ENCODE results near the gene GP2.

The GP2 gene

GRCh38 chr16:20327444-20328041 lies at the start of gene GP2:
GP2 (minus strand) TSS chr16:20327513; CDS start chr16:20326431, 1,082 bp downstream.
- DNase-seq = no peak

DNA sequence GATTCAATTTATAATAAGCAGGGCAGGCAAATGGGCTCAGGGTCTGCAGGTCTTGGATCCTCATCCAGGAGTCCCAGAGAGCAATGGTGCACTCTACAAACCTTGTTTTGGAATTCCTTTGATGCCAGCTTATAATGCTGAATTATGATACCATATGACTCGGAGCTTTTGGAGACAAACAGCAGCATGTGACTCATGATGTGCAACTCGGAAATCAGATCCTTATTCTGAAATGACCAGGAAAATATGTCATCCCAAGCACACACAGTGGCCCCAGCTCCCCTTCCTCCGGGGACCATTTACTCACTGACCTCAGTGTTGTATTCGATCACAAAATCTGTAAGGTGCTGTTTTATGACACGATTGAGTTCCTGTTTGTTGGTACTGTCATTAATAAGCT lies 45.4 kb upstream of the GP2 start:
- DNase-seq = no peak

GRCh38 chr16:20369452-20370054 lies 42.2 kb upstream of the GP2 start:
- no peak for DNase-seq

- DNase-seq = no peak
These were observed 36.7 kb upstream of the GP2 start for GRCh38 chr16:20364051-20364450.

DNA sequence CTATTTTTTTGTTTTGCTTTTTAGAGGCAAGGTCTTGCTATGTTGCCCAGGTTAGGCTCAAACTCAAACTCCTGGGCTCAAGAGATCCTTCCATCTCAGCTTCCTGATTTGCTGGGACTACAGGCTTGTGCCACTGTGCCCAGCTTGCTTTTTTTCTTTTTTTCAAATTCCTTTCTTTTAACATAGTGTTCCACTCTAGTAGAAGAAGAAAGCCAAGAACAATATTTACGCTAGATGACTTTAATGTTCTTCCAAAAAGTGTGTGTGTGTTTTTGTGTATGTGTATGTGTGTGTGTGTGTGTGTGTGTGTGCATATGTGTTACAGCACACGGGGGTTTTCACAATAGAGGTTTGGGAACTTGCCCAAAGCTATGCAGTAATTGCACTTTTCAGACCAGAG lies 35.9 kb upstream of the GP2 start:
- no peak for DNase-seq

DNA sequence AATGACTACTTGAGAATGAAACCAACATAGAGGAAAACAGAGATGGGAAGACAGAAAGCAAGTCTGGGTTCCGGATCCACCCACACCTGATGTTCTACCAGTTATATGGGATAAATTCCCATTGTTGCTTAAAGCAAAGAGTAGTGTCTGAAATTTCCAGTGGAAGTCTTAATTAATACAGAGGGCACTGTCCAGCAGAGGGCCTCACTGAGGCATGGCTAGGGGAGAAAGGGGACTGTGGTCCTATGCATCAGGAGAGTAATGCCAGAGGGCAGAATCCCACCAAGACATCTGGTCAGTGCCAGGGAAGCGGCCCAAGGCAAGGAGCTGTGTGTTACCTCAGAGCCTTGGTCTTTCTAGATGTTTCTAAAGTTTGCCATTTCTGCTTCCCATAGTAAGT lies 32.7 kb upstream of the GP2 start:
- DNase-seq = no peak

DNA sequence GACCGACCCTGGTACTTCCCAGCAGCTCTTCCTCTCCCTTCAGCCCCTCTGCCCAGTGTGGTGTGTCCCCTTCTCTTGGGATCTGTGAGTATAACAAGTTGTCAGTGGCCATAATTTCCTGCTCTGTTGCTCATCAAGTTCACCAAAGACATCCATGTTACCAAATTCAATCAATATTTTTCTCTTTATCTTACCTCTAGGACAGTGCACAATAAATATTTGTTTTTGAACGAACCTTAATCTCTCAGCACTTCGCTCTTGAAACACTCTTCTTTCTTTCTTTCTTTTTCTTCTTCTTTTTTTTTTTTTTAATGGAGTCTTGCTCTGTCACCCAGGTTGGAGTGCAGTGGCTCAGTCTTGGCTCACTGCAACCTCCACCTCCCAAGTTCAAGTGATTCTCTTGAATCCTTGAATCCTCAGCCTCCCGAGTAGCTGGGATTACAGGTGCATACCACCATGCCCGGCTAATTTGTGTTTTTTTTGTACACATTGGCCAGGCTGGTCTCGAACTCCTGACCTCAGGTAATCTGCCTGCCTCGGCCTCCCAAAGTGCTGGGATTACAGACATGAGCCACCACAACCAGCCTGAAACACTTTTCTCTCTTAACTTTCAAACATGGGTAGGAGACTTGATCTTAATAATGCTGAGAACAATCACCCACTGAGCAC lies 27.9 kb upstream of the GP2 start:
- DNase-seq = no peak

GRCh38 chr16:20353379-20353778 lies 26.1 kb upstream of the GP2 start:
- DNase-seq = no peak

DNA sequence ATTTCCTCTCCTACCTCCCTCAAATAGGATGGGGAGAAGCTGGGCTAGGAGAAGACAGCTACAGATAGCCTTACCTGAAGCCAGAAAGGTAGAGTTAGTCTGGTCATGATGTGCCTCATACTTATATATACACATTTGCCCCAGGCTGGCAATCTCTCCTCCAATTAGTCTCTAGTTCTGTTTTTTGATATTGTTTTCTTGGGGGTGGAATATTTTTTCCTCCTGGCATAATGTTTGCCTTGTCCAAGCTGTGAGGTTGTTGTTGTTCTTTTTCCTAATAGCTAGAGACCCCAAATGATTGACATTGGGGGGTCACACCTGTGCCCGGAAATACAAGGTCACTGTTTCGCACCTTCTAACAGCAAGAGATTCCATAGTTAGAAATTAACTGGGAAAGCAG lies 25.3 kb upstream of the GP2 start, which contains the start of gene UMOD:
Gene UMOD (minus strand): TSS at position 101 of the 400 bp plus-strand sequence. CDS start 1,978 bp downstream, outside the sequence.
- no peak for DNase-seq

DNA sequence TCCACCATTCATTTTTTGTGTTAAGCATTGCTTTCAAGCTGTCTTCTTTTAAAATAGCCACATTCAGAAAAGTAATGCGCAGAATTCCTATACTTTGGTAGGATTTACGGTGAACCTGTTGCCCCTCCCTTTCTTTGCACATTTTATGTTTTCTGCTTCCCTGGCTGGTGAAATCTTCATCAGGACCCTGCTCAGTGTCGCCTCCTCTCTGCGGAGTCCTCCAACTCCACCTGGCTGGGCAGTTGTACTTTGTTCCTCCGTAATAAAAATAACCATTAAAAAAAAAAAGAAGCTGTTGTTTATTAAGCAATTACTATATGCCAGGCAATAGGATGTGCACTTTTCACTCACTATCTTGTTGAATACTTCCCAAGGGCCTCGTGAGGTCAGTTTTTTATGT lies 22.3 kb upstream of the GP2 start:
- no peak for DNase-seq

DNA sequence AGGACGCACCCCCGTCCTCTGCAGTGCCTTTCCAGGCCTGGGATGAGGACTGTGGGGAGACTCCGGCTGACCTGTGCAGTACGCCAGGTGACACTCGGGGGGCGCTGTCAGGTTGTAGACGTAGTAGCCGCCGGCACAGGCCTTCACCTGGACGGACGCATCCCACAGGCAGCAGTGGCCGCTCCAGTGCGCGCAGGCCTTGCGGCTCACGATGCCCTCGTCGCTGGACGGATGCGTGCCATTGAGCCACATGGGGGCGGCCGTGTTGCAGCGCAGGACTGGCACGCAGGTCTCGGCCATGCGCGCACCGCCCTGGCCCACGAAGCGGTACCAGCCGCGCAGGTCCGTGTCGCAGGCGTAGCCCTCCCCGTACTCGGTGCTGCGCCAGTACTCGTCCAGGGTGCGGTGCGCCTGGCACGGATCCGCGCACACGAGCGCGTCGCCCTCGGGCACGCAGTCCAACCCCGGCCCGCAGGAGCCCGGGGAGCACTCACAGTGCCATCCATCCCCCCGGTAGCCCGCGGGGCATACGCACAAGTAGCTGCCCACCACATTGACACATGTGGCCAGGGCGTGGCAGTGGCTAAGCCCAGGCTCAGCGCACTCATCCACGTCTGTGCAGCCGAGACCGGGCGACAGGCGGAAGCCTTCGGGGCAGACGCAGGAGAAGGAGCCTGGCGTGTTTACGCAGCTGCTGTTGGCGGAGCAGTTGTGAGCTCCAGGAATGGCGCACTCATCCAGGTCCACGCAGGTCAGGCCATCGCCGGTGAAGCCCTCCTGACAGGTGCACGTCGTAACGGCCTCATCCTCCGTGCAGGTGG lies 21.3 kb upstream of the GP2 start:
- no peak for DNase-seq

- DNase-seq = no peak
These were observed 20.5 kb upstream of the GP2 start for GRCh38 chr16:20347666-20348364.

DNA sequence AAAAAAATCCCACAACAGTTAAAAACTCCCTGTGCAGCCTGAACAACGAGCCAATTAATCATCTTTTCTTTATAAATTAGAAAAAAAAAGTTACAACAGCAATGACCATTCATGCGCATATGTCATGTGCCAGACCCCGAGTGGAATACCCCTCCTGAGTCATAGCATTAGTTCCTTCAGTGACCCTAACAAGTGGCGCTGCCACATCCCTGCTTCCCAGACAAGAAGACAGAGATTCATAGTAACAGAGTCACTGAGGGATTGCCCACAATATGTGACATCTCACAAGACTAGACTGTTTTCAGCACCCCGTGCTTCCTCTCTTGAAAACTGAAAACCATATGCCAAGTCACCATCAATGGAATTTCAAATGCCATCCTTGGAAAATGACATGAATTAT lies 17.3 kb upstream of the GP2 start:
- no peak for DNase-seq

DNA sequence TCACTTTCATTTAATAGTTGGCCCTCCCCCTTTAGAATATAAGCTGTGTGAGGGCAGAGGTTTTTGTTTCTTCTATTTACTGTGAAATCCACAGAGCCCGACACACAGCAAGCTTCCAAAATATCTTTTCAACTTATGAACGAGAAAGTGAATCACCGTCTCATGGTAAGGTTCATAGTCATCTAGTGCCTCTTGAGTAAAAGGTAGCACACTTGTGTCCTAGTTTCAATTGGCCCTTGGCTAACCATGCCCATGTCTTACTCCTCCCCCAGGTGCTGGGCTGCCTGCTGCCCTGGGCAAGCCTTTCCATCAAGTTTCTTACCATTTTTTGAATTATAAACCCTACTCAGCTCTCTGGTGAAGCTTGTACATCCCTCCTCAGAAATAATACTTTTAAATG lies 12.4 kb upstream of the GP2 start:
- DNase-seq = no peak

DNA sequence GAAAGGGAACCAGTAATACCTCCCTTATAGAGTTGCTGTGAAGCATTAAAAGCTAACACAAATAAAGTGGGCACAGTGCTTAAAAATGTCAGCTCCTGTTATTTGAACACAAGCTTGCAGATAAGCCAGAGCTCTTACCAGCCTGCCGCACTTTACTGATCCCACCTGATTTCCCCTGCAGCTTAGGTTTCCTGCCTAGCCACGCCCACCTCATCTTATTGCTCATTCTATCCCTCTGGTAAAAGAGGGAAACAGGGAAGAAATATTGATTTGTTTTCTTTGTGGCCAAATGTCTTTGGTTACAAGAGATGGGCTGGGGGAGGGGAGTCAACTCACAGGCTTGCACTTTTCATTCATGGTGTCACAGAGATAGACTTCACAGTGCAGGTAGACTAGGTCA lies 9.6 kb upstream of the GP2 start:
- no peak for DNase-seq

DNA sequence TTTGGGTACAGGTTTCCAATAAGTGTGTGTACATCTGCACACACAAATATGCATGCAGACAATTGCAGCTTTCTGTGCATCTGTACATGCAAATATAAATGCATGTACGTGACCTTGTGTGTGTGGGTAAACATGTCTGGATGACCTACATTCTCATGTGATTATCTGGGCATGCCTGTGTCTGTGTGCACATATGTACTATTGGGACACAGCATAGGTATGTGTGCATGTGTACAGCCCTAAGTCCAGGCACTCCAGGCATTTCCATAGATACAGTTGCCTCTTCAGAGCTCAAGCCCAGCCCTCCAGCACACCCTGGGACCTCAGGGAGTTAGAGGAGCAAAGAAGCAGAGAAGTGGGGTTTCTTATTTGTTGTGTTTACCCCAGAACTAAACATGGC lies 7.1 kb upstream of the GP2 start:
- DNase-seq = no peak

GRCh38 chr16:20333120-20333519 lies 5.8 kb upstream of the GP2 start:
- no peak for DNase-seq

DNA sequence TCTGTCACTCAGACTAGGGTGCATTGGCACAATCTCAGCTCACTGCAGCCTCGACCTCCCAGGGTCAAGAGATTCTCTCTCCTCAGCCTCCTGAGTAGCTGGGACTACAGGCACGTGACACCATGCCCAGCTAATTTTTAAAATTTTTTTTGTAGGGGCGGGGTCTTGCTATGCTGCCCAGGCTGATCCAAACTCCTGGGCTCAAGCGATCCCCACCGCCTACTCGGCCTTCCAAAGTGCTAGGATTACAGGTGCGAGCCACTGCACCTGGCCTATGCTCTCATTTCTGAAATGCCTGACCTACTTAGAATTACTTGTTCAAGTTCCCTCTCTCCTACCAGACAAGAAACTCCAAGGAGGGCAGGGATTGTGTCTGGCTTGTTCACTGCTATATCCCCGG lies 5.1 kb upstream of the GP2 start:
- no peak for DNase-seq

DNA sequence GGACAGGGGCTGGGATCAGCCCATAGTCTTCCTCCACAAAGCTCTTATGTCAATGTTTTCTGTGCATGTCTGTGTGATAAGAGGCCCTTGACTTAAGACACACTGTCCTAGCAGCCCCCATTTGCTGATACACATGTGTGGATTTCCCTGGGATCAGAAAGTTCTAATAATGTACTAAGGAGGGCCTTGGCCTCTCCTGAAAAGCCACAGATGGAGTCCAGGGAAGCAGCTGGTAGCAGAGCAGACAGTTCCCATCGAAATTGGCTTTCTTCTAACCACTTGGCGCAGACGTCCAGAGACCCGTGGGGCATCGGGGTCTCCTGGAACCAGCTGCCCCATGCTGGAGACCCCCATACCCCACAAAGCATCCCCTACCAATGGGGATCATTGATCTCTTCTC lies 4.3 kb upstream of the GP2 start:
- DNase-seq = no peak

DNA sequence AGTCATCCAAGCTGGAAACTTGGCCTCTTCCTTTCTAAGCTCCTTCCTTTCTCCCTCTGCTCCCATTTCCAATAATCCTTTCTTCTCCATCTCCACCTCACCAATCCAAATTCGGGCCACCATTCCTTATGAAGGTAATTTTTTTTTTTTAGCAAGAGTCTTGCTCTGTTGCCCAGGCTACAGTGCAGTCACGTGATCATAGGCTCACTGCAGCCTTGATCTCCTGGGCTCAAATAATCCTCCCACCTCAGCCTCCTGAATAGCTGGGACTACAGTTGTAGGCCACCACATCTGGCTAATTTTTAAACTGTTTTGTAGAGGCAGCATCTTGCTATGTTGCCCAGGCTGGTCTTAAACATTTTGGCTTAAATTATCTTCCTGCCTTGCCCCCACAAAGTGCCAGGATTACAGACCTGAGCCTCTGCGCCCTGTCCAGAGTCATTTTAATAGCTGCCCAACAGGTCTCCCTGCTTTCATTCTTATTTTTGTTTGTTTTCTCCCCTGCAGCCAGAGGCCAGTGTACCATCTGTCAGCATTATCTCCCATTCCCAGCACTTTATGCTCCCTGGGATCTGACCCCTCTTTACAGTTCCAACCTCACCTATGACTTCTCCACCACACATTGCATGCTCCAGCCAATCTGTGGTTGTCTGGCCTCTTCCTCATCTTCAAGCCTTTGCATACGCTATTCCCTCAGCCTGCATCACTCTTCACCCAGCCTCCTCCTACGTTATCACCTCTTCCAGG lies 2.3 kb upstream of the GP2 start:
- DNase-seq = no peak

GRCh38 chr16:20326321-20326720 lies 992 bp downstream of the GP2 start:
- no peak for DNase-seq

DNA sequence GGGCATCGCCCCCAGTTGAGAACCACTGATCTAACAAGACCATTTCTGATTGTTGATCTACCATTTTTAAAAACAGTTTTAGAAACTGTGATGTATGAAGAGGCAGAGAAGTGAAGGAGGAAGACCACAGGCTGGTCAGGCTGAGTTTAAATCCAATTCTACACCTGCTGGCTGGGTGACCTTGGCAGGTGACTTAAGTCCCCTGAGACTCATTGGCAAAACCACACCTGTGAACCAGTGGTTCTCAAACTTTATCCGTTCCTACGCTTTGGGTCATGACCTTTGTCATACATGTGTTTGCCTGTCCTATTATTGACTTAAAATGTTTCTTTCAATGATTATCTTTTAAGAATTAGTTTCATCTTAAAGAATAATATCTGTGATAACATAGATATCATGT lies 2.3 kb downstream of the GP2 start:
- DNase-seq = no peak

All from COR-L47 (cell line).